Activated CD8-positive, alpha-beta memory T cell treated with anti-CD3 and anti-CD28 coated beads, Interleukin-2, amount 10 ng/mL, durations not matched to agents 7 days and 5 days (primary cell): ENCODE data around the gene CZIB. TPM values are rescaled to one million over a fixed set of nuclear protein-coding genes. Genes with fewer than 3 reads are reported as not detected.
A peak's percentile ranks its signal among the peaks of the same experiment; 100 is the strongest.
"Not testable (repeated sequence)": the region's sequence is repeated elsewhere in the genome, so short reads cannot be mapped to it uniquely, and the experiment has no call there.

ENCODE experiments used
- ATAC-seq: fragments of 150-1000 bp; cut with Tn5 transposase; one replicate; pipeline ENCODE4 v1.10.0; 2021; ENCODE audit warnings: moderate library complexity
- CTCF ChIA-PET: fragments of 350-600 bp; sonication (Branson Sonifier 250); formaldehyde crosslinking; loops from one replicate; lab custom pipeline; 2021; ENCODE audit warnings: antibody characterized with exemption; lab: Charles Lee
- DNase-seq: peaks from one replicate; pipeline ENCODE4 v3.0.0-alpha.2; 2020
- H3K27ac Mint-ChIP-seq: one replicate; pipeline ENCODE4 v1.8.0; 2021; ENCODE audit warnings: mild to moderate bottlenecking, mixed read lengths
- H3K27me3 Mint-ChIP-seq: one replicate; pipeline ENCODE4 v1.8.0; 2021; ENCODE audit warnings: mixed read lengths
- H3K36me3 Mint-ChIP-seq: one replicate; pipeline ENCODE4 v1.8.0; 2021; ENCODE audit warnings: mild to moderate bottlenecking, mixed read lengths
- H3K4me1 Mint-ChIP-seq: one replicate; pipeline ENCODE4 v1.8.0; 2021; ENCODE audit warnings: mixed read lengths
- H3K4me3 Mint-ChIP-seq: one replicate; pipeline ENCODE4 v1.8.0; 2021; ENCODE audit warnings: mild to moderate bottlenecking, moderate library complexity, mixed read lengths
- H3K9me3 Mint-ChIP-seq: one replicate; pipeline ENCODE4 v1.8.0; 2022; ENCODE audit warnings: low read depth, mixed read lengths
- total RNA-seq, 2 experiments: library from RNA; stranded (reverse); gene quantifications; one replicate each; pipeline ENCODE4 v1.2.3, GENCODE V29; 2021

CZIB gene
- total RNA-seq, 2 experiments from 2014 or later = 41.4 to 48.2 TPM

GRCh38 chr1:53218201-53218600, 2.2 kb downstream of the CZIB start:
- Mint-ChIP-seq H3K27me3 (no peaks in the 10 kb centered on the region), H3K4me3 (no peak overlapping the region), H3K36me3 (peaks cover 11% of the 10 kb centered on the region), H3K4me1 (peaks cover 23% of the 10 kb centered on the region), H3K27ac (no peak overlapping the region), H3K9me3 (no peaks in the 10 kb centered on the region)
- ATAC-seq = no peak
- CTCF ChIA-PET = no interaction called here
- no peak for DNase-seq

GRCh38 chr1:53214376-53214940, 6.0 kb downstream of the CZIB start:
- no peaks in the 10 kb centered on the region for H3K27me3 Mint-ChIP-seq

GRCh38 chr1:53210954-53211353, 9.5 kb downstream of the CZIB start:
- CTCF ChIA-PET = no interaction called here
- Mint-ChIP-seq H3K27me3 (no peaks in the 10 kb centered on the region), H3K27ac (no peak overlapping the region), H3K4me3 (no peak overlapping the region), H3K4me1 (no peaks in the 10 kb centered on the region), H3K9me3 (peaks cover 7% of the 10 kb centered on the region), H3K36me3 (peaks cover 53% of the 10 kb centered on the region)
- DNase-seq (no peak), ATAC-seq (no peak)

More at GRCh38 chr1:53214376-53214940, 6.0 kb downstream of the CZIB start:
- no peak overlapping the region for H3K27ac Mint-ChIP-seq
- peaks cover 11% of the 10 kb centered on the region for H3K4me1 Mint-ChIP-seq
- peaks cover 31% of the 10 kb centered on the region for H3K36me3 Mint-ChIP-seq
- H3K4me3 Mint-ChIP-seq = no peak overlapping the region
- H3K9me3 Mint-ChIP-seq = no peaks in the 10 kb centered on the region
- CTCF ChIA-PET = no interaction called here
- ATAC-seq (no peak), DNase-seq (peak; percentile 30)

- CTCF ChIA-PET = no interaction called here
- no peak for ATAC-seq
- Mint-ChIP-seq H3K27ac (no peak overlapping the region), H3K4me3 (no peak overlapping the region), H3K36me3 (peaks cover 56% of the 10 kb centered on the region), H3K27me3 (no peaks in the 10 kb centered on the region), H3K9me3 (peaks cover 7% of the 10 kb centered on the region), H3K4me1 (no peaks in the 10 kb centered on the region)
- DNase-seq = peak; percentile 30
Measured at GRCh38 chr1:53210352-53210751, 10.1 kb downstream of the CZIB start.

GRCh38 chr1:53207726-53208125, 12.7 kb downstream of the CZIB start:
- H3K27ac Mint-ChIP-seq = no peak overlapping the region

GRCh38 chr1:53206735-53207379, 13.6 kb downstream of the CZIB start:
- Mint-ChIP-seq H3K9me3 (peaks cover 15% of the 10 kb centered on the region), H3K27ac (no peak overlapping the region), H3K4me3 (no peak overlapping the region), H3K4me1 (no peaks in the 10 kb centered on the region), H3K27me3 (no peaks in the 10 kb centered on the region), H3K36me3 (peaks cover 73% of the 10 kb centered on the region)
- peak; percentile 8 for DNase-seq
- CTCF ChIA-PET = no interaction called here
- ATAC-seq = no peak

More at GRCh38 chr1:53207726-53208125, 12.7 kb downstream of the CZIB start:
- H3K4me3 Mint-ChIP-seq = no peak overlapping the region
- H3K4me1 Mint-ChIP-seq = no peaks in the 10 kb centered on the region
- ATAC-seq (no peak), DNase-seq (no peak)
- CTCF ChIA-PET = no interaction called here
- peaks cover 71% of the 10 kb centered on the region for H3K36me3 Mint-ChIP-seq
- no peaks in the 10 kb centered on the region for H3K27me3 Mint-ChIP-seq
- peaks cover 15% of the 10 kb centered on the region for H3K9me3 Mint-ChIP-seq

GRCh38 chr1:53206083-53206685, 14.2 kb downstream of the CZIB start:
- H3K9me3 Mint-ChIP-seq = peaks cover 15% of the 10 kb centered on the region
- H3K27ac Mint-ChIP-seq, H3K4me1 Mint-ChIP-seq, CTCF ChIA-PET, H3K27me3 Mint-ChIP-seq, DNase-seq, H3K4me3 Mint-ChIP-seq, ATAC-seq: not testable (repeated sequence)
- peaks cover 73% of the 10 kb centered on the region for H3K36me3 Mint-ChIP-seq

- H3K4me3 Mint-ChIP-seq, DNase-seq, ATAC-seq, H3K27me3 Mint-ChIP-seq, H3K4me1 Mint-ChIP-seq, CTCF ChIA-PET, H3K27ac Mint-ChIP-seq: not testable (repeated sequence)
- peaks cover 74% of the 10 kb centered on the region for H3K36me3 Mint-ChIP-seq
- H3K9me3 Mint-ChIP-seq = peaks cover 15% of the 10 kb centered on the region
Measured at GRCh38 chr1:53205496-53205895, 14.9 kb downstream of the CZIB start.

- Mint-ChIP-seq H3K36me3 (peaks cover 61% of the 10 kb centered on the region), H3K9me3 (peaks cover 15% of the 10 kb centered on the region), H3K27ac (no peak overlapping the region), H3K4me3 (no peak overlapping the region), H3K27me3 (no peaks in the 10 kb centered on the region), H3K4me1 (peaks cover 4% of the 10 kb centered on the region)
- DNase-seq = no peak
- CTCF ChIA-PET = interaction anchor here (0.9 kb wide), 1 partner anchor 21 kb away, joined by 4 read pairs; no protein-coding TSS in a partner anchor
- no peak for ATAC-seq
Measured at GRCh38 chr1:53203466-53203865, 17.0 kb downstream of the CZIB start.

GRCh38 chr1:53198241-53198651, 22.2 kb downstream of the CZIB start:
- Mint-ChIP-seq H3K27me3 (no peaks in the 10 kb centered on the region), H3K9me3 (no peaks in the 10 kb centered on the region), H3K27ac (peak overlapping the region; percentile 97), H3K4me3 (peak overlapping the region; percentile 89), H3K36me3 (peaks cover 22% of the 10 kb centered on the region), H3K4me1 (peaks cover 27% of the 10 kb centered on the region)
- CTCF ChIA-PET = interaction anchor here (1.1 kb wide), 2 partner anchors 16 to 279 kb away, joined by 3 read pairs; no protein-coding TSS in a partner anchor
- DNase-seq = no peak
- ATAC-seq = no peak

- Mint-ChIP-seq H3K4me3 (peak overlapping the region; percentile 89), H3K27me3 (no peaks in the 10 kb centered on the region), H3K27ac (peak overlapping the region; percentile 97), H3K4me1 (peaks cover 27% of the 10 kb centered on the region), H3K9me3 (no peaks in the 10 kb centered on the region), H3K36me3 (peaks cover 17% of the 10 kb centered on the region)
- ATAC-seq = no peak
- CTCF ChIA-PET = interaction anchor here (1.0 to 1.1 kb wide), 2 partner anchors 16 to 19 kb away, joined by 3 read pairs; no protein-coding TSS in a partner anchor
- DNase-seq = no peak
Measured at GRCh38 chr1:53197291-53198200, 22.9 kb downstream of the CZIB start.

GRCh38 chr1:53196485-53197290, 23.7 kb downstream of the CZIB start, which contains the start of gene CPT2:
Gene CPT2 (plus strand): TSS chr1:53196824. CDS start chr1:53196944, 120 bp downstream.
- DNase-seq = peak; percentile 97
- Mint-ChIP-seq H3K27me3 (no peaks in the 10 kb centered on the region), H3K36me3 (peaks cover 12% of the 10 kb centered on the region), H3K4me1 (peaks cover 27% of the 10 kb centered on the region), H3K9me3 (no peaks in the 10 kb centered on the region), H3K27ac (peak within 1 kb of the TSS; percentile 97), H3K4me3 (peak within 1 kb of the TSS; percentile 89)
- CTCF ChIA-PET = interaction anchor here (1.0 to 1.7 kb wide), 2 partner anchors 11 to 20 kb away, joined by 3 to 15 read pairs; no protein-coding TSS in a partner anchor
- ATAC-seq = peak; percentile 99
